Type B pancreatic cell (in vitro differentiated cells): ENCODE measurements around the gene PTCSC3. TPM values are rescaled to one million over a fixed set of nuclear protein-coding genes. Genes with fewer than 3 reads are reported as not detected.

Experiments used
- DNase-seq: peaks from one replicate; pipeline ENCODE4 v3.0.0; 2021; ENCODE audit warnings: mixed read lengths; ENCODE audit not compliant: unreplicated experiment; ENCODE audit errors: extremely low spot score
- H3K27ac Mint-ChIP-seq: 2 replicates; pipeline ENCODE4 v1.8.0; 2021; ENCODE audit warnings: mild to moderate bottlenecking, mixed read lengths
- H3K27me3 Mint-ChIP-seq: 2 replicates; pipeline ENCODE4 v1.8.0; 2021; ENCODE audit warnings: mixed read lengths
- H3K36me3 Mint-ChIP-seq: 2 replicates; pipeline ENCODE4 v1.8.0; 2021; ENCODE audit warnings: mixed read lengths
- H3K4me1 Mint-ChIP-seq: one replicate; pipeline ENCODE4 v1.8.0; 2021; ENCODE audit warnings: mixed read lengths; ENCODE audit not compliant: unreplicated experiment
- H3K4me3 Mint-ChIP-seq: 2 replicates; pipeline ENCODE4 v1.8.0; 2021; ENCODE audit warnings: mild to moderate bottlenecking, mixed read lengths
- H3K9me3 Mint-ChIP-seq: 2 replicates; pipeline ENCODE4 v1.8.0; 2021; ENCODE audit warnings: mixed read lengths
- total RNA-seq: library from RNA; stranded (reverse); gene quantifications from 2 replicates; pipeline ENCODE4 v1.2.1, GENCODE V29; 2021; ENCODE audit warnings: low replicate concordance
- TF ChIP-seq, protein P1 (sequence below): fragments of 200-600 bp; sonication (generic); conservative IDR thresholded peaks from 2 replicates; pipeline ENCODE4 v1.5.0; 2021; ENCODE audit warnings: antibody characterized with exemption, mild to moderate bottlenecking

Gene PTCSC3
- total RNA-seq, 1 donor from 2014 or later, result not detected

DNA sequence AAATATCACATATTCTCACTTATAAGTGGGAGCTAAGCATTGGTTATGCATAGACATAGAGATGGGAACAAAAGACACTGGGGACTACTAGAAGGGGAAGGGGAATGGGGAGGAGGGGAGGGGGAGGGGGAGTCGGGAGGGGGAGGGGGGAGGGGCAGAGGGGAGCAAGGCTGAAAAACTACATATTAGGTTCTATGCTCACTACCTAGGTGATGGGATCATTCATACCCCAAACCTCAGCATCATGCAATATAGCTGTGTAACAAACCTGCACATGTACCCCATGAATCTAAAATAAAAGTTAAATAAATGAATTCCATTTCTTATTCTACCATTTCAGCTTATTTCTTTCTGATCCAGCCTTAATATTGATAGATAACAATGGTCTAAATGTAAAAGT, 21.9 kb upstream of the PTCSC3 start:
- no peak overlapping the region for H3K4me3 Mint-ChIP-seq

DNA sequence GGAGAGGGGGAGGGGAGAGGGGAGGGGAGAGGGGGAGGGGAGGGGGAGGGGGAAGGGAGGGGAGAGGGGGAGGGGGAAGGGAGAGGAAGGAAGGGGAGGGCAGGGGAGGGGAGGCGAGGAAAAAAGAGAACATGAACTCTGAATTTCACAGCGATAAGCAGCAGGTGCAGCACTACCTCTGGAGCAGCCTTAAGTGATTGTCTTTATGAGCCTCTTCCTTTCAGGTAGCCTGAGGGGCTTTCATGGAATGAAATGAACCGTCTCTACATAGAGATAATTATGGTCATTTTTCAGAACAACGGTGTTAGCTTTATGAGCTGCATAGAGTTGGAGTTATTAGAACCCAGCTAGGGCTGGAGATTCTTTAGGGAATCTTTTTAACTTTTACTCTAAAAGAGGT, 18.1 kb upstream of the PTCSC3 start:
- no peaks in the 10 kb centered on the region for H3K4me1 Mint-ChIP-seq
- H3K27me3 Mint-ChIP-seq, result peaks cover 18% of the 10 kb centered on the region
- H3K27ac Mint-ChIP-seq, result no peak overlapping the region
- no peaks in the 10 kb centered on the region for H3K36me3 Mint-ChIP-seq
- TF ChIP-seq, protein P1, sequence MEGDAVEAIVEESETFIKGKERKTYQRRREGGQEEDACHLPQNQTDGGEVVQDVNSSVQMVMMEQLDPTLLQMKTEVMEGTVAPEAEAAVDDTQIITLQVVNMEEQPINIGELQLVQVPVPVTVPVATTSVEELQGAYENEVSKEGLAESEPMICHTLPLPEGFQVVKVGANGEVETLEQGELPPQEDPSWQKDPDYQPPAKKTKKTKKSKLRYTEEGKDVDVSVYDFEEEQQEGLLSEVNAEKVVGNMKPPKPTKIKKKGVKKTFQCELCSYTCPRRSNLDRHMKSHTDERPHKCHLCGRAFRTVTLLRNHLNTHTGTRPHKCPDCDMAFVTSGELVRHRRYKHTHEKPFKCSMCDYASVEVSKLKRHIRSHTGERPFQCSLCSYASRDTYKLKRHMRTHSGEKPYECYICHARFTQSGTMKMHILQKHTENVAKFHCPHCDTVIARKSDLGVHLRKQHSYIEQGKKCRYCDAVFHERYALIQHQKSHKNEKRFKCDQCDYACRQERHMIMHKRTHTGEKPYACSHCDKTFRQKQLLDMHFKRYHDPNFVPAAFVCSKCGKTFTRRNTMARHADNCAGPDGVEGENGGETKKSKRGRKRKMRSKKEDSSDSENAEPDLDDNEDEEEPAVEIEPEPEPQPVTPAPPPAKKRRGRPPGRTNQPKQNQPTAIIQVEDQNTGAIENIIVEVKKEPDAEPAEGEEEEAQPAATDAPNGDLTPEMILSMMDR, result no peak
- DNase-seq, result no peak
- H3K9me3 Mint-ChIP-seq, result no peaks in the 10 kb centered on the region
- H3K4me3 Mint-ChIP-seq, result no peak overlapping the region

More for the DNA sequence above, 21.9 kb upstream of the PTCSC3 start:
- no peaks in the 10 kb centered on the region for H3K4me1 Mint-ChIP-seq
- H3K9me3 Mint-ChIP-seq, result no peaks in the 10 kb centered on the region
- peaks cover 9% of the 10 kb centered on the region for H3K27me3 Mint-ChIP-seq
- TF ChIP-seq, protein P1, result no peak
- no peak overlapping the region for H3K27ac Mint-ChIP-seq
- no peak for DNase-seq
- H3K36me3 Mint-ChIP-seq, result no peaks in the 10 kb centered on the region

DNA sequence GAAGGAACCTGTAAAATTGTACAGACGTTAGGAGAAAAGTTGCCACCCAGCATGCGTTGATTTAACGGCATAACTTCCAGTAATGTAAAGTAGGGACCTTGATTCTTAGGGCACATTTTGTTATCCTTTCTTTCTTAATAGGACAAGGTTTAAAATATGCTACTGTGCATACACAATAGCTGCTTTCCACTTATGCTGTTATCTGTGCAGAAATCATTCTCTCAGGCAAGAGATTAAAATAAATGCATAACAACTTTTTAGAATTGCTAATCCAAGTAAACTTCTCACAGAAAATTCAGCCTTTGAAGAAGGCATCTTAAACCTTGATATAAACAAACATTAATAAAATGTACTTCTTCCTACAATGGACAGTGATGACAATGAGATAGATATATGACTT, 16.0 kb upstream of the PTCSC3 start:
- H3K36me3 Mint-ChIP-seq, result no peaks in the 10 kb centered on the region
- peaks cover 13% of the 10 kb centered on the region for H3K27me3 Mint-ChIP-seq
- no peak overlapping the region for H3K27ac Mint-ChIP-seq
- H3K4me3 Mint-ChIP-seq, result no peak overlapping the region
- TF ChIP-seq, protein P1, result no peak
- no peaks in the 10 kb centered on the region for H3K4me1 Mint-ChIP-seq
- no peak for DNase-seq
- H3K9me3 Mint-ChIP-seq, result no peaks in the 10 kb centered on the region

DNA sequence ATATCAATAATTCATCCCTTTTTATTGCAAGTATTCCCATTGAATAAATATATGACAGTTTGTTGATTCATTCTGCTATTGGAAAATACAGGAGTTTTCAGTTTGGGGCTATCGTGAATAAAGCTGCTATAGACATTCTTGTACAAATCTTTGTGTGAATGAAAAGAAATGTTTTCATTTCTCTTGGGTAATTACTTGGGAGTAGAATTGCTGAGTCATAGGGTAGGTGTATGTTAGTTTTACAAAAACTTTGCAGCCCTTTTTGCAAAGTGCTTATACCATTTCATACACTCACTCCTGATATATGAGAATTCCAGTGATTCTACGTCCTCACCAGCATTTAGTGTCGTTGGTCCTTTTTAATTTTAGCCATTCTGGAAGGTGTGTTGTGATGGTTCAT, 6.9 kb upstream of the PTCSC3 start:
- TF ChIP-seq, protein P1, result no peak
- Mint-ChIP-seq H3K4me1 (no peaks in the 10 kb centered on the region), H3K9me3 (no peaks in the 10 kb centered on the region), H3K27me3 (no peaks in the 10 kb centered on the region), H3K27ac (no peak overlapping the region), H3K4me3 (no peak overlapping the region), H3K36me3 (no peaks in the 10 kb centered on the region)
- DNase-seq, result no peak

DNA sequence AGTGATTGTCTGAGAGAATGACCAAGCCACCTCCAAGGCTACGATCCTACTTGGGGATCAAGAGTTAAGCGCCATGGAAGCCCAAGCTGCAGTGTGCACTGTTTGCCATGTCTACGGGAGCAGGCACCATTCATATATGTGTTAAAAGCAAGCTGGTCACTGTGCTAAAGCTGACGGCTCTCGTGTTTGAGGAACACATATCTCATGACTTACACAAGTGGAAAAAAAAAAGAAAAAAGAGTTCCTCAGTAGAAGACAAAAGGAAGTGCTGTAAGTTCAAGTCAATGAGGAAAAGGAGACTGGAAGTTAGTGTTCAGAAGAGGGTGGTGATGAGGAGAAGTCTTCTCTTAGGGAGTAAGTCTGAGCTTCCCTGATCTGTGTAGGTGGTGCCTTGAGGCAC, 4.9 kb upstream of the PTCSC3 start:
- Mint-ChIP-seq H3K36me3 (no peaks in the 10 kb centered on the region), H3K4me1 (peaks cover 2% of the 10 kb centered on the region), H3K27me3 (no peaks in the 10 kb centered on the region), H3K9me3 (no peaks in the 10 kb centered on the region), H3K4me3 (no peak overlapping the region), H3K27ac (no peak overlapping the region)
- TF ChIP-seq, protein P1, result no peak
- DNase-seq, result no peak

DNA sequence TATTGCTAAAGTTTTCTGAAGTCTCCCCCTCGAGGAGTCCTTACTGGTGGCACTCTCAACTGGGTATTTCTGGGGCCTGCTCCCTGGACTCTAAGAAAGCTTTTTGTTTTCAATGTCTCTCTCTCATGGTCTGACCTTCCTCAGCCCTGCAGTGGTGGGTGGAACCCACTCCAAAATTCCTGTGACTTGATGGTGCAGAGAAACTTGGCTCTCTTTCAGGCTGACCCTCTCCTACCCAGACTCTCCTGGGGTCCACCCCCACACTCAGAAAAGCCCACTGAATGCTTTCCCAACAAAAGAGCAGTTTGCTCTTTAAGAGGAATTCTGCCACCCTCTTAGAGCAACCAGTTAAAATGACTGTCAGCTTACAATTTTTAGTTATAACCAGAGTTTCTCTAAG, 967 bp upstream of the PTCSC3 start:
- Mint-ChIP-seq H3K4me3 (no peak overlapping the region), H3K9me3 (no peaks in the 10 kb centered on the region), H3K27me3 (no peaks in the 10 kb centered on the region), H3K36me3 (no peaks in the 10 kb centered on the region), H3K4me1 (peaks cover 5% of the 10 kb centered on the region), H3K27ac (no peak overlapping the region)
- no peak for DNase-seq
- TF ChIP-seq, protein P1, result no peak
